Esophagus (tissue), 2 donors: ENCODE results near the gene ANGPTL2. TPM values are rescaled to one million over a fixed set of nuclear protein-coding genes. Genes with fewer than 3 reads are reported as not detected.

Experiments used
- H3K27ac ChIP-seq, 2 donors: one replicate each; pipeline ENCODE4 v1.5.1; 2013; ENCODE audit warnings: low read depth in 2 of 2, mild to moderate bottlenecking in 2 of 2, inconsistent platforms in 1 of 2, low read length in 1 of 2, moderate library complexity in 1 of 2
- H3K27me3 ChIP-seq, 2 donors: one replicate each; pipeline ENCODE4 v1.6.1; 2013; ENCODE audit warnings: low read length in 2 of 2, control low read depth in 1 of 2, mild to moderate bottlenecking in 1 of 2; ENCODE audit not compliant: insufficient read depth in 2 of 2, control insufficient read depth in 1 of 2
- H3K36me3 ChIP-seq, 2 donors: one replicate each; pipeline ENCODE4 v1.6.1; 2013; ENCODE audit warnings: low read length in 1 of 2; ENCODE audit not compliant: control insufficient read depth in 2 of 2, insufficient read depth in 2 of 2
- H3K4me1 ChIP-seq, 2 donors: one replicate each; pipeline ENCODE4 v1.6.1; 2013; ENCODE audit warnings: low read length in 1 of 2; ENCODE audit not compliant: control insufficient read depth in 2 of 2, insufficient read depth in 2 of 2
- H3K4me3 ChIP-seq, 2 donors: one replicate each; pipeline ENCODE4 v1.5.1; 2013; ENCODE audit warnings: low read length in 2 of 2, mild to moderate bottlenecking in 2 of 2, low read depth in 1 of 2, moderate library complexity in 1 of 2
- H3K9me3 ChIP-seq, 2 donors: one replicate each; pipeline ENCODE4 v1.6.1; 2013; ENCODE audit warnings: mild to moderate bottlenecking in 2 of 2, low read depth in 1 of 2, low read length in 1 of 2, moderate library complexity in 1 of 2; ENCODE audit not compliant: control insufficient read depth in 2 of 2, insufficient read depth in 1 of 2
- WGBS, 2 donors: extraction: QIAGEN DNeasy Blood & Tissue Kit; methylation state at CpG; one replicate each; pipeline ENCODE4 v1.1.7; 2013; 5-methylcytosine and 5-hydroxymethylcytosine counted together
- polyA plus RNA-seq, 2 donors: library from polyadenylated mRNA; stranded (reverse); fragments of 200-250 nt; gene quantifications; one replicate each; pipeline ENCODE4 v1.2.3, GENCODE V29; 2013
- donor health status: healthy with polysubstance abuse.
- donor health status: Bipolar disorder and iron deficiency.

Gene ANGPTL2
- polyA plus RNA-seq, 2 donors = 1.9 to 5.8 TPM

DNA sequence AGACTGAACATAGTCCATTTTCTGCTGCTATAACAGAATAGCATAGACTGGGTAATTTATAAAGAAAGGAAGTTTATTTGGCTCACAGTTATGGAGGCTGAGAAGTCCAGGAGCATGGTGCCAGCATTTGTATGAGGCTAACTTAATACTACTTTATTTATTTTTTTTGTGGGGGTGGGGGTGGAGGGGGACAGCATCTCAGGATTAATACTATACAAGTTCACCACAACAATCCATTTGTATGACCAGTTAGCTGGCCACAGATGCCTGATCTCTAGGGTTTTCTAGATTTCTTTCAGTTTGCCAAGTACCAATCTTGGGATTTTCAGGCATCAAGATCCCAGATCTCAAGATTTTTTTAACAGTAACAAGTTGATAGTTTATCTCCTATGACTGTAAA lies 20.3 kb downstream of the ANGPTL2 start:
- Histone ChIP-seq H3K9me3 (peaks cover 0 to 1% of the 10 kb centered on the region in 2 donors), H3K36me3 (peaks cover 0 to 2% of the 10 kb centered on the region in 2 donors), H3K4me1 (no peaks in the 10 kb centered on the region), H3K27ac (no peak overlapping the region), H3K27me3 (no peaks in the 10 kb centered on the region), H3K4me3 (no peak overlapping the region)

DNA sequence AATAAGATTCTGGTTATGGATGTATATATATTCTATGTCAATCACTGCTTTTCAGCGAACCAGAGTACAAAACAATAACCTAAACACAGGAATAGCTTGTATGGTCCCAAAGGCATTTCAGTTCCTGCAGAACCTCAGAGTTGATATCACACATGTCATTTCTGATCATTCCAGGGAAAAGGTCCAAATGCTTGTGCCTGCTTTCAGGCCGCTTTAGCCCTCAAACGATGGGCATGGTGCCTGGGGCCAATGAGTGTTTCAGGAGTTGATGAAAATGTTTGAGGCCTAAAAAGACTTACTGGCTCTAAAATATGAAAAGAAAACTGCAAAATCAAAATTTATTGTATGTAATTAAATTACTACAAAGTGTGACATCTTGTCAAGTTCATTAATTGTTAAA lies 22.8 kb downstream of the ANGPTL2 start:
- no peak overlapping the region for H3K27ac ChIP-seq
- peaks cover 0 to 2% of the 10 kb centered on the region in 2 donors for H3K36me3 ChIP-seq
- WGBS, 2 donors = 71 to 83% methylated on average over 3 of the region's 3 CpGs
- peaks cover 0 to 1% of the 10 kb centered on the region in 2 donors for H3K9me3 ChIP-seq
- peaks cover 0 to 4% of the 10 kb centered on the region in 2 donors for H3K4me1 ChIP-seq
- H3K4me3 ChIP-seq = no peak overlapping the region
- no peaks in the 10 kb centered on the region for H3K27me3 ChIP-seq

DNA sequence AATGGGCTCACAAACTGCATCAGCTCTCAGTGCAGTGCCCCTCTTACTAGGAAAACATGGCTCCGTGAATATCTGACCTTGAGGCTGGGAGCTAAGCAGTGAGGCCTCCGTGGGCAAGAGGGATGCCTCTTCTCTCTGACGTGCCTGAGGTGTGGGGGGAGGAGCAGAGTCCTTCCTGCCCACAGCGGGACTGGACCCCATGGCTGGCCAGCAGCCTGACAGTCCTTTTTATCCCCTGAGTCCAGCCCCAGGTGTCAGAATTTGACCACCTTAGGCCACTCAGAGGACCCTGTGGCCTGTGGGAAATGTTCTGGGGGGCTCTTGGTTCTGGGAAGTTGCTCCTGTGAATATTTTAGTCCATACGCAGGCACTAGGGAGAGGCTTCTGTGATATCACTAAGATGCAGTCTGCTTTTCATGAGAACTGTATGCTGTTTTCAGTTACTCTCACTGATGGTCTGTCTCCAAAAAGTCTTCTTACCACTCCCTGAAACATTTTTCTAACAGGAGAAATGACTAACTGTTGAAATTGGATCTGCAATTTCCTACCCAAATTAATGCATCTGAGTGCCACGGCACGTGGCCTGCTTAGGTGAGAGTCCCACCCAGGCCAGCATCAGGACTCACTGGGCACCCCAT lies 23.4 kb downstream of the ANGPTL2 start:
- no peak overlapping the region for H3K4me3 ChIP-seq
- peaks cover 0 to 4% of the 10 kb centered on the region in 2 donors for H3K4me1 ChIP-seq
- H3K36me3 ChIP-seq = peaks cover 0 to 2% of the 10 kb centered on the region in 2 donors
- no peak overlapping the region for H3K27ac ChIP-seq
- WGBS, 2 donors = 83 to 84% methylated on average over 7 of the region's 7 CpGs
- H3K9me3 ChIP-seq = peaks cover 0 to 1% of the 10 kb centered on the region in 2 donors
- H3K27me3 ChIP-seq = no peaks in the 10 kb centered on the region

DNA sequence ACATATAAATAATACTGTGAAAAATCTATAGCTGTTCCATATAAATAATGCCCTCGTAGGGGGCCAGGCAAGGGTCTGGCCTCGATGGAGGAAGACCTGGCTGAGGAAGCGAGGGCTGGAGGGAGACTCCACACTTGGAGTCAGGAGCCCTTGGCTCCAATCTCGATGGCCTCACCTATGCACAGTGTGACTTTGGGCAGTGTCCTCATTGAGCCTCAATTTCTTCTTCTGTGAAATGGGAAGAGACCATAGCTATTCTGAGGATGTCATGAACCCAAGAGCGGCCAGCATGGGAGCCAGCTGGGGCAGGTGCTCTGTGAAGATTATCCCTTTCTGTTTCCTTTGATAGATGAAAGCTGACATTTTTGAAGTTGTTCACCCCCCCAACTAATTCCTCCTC lies 24.8 kb downstream of the ANGPTL2 start:
- Histone ChIP-seq H3K4me1 (peaks cover 0 to 4% of the 10 kb centered on the region in 2 donors), H3K9me3 (peaks cover 0 to 1% of the 10 kb centered on the region in 2 donors), H3K27ac (no peak overlapping the region), H3K4me3 (no peak overlapping the region), H3K27me3 (no peaks in the 10 kb centered on the region), H3K36me3 (peaks cover 2 to 6% of the 10 kb centered on the region in 2 donors)
- 93 to 97% methylated on average over 5 of the region's 5 CpGs for WGBS, 2 donors

DNA sequence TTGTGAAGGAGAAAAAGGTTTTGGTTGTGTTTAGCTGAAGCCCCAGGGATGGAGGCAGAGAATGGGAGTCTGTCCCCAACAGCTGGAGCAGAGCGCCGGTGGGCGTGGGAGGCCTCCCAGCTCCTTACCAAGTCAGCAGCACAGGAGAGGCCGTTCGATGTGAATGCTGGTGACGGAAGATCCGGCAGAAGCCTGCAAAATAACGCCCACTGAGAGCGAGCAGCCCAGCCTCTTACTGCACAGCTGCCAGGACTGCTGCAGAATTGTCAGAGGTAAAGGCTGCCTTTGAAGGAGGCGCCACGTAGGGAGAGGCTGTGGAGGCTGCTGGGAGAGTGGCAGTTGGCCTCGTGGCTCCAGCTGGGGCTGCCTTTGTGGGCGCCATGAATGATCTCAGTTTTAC lies 26.2 kb downstream of the ANGPTL2 start:
- peaks cover 2 to 6% of the 10 kb centered on the region in 2 donors for H3K36me3 ChIP-seq

DNA sequence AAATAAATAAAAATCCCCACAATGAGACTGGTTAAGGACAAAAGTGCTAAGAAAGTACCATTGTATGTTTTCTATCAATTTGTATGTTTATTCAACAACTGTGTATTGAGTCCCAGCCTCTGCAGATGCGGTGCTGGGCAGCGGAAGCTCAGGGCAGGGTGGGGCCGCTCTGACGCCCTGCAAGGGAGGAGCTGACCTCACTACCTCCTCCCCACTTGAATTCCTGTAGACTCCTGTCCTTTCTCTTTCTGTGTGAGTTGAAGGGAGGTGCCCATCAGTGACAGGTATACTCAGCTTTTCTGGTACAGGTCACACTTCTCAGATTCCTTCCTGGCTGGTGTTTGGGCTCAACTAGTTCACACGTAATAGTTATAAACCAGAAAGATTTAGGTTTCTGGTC lies 27.0 kb downstream of the ANGPTL2 start:
- Histone ChIP-seq H3K27ac (peak overlapping the region in 1 of 2 donors; percentile 51), H3K36me3 (peaks cover 4 to 6% of the 10 kb centered on the region in 2 donors), H3K9me3 (peaks cover 0 to 1% of the 10 kb centered on the region in 2 donors)

More for the DNA sequence above, 26.2 kb downstream of the ANGPTL2 start:
- H3K27ac ChIP-seq = peak overlapping the region in 1 of 2 donors; percentile 51
- peaks cover 0 to 1% of the 10 kb centered on the region in 2 donors for H3K9me3 ChIP-seq
- peaks cover 0 to 4% of the 10 kb centered on the region in 2 donors for H3K4me1 ChIP-seq
- WGBS, 2 donors = 86 to 90% methylated on average over 13 of the region's 13 CpGs
- H3K4me3 ChIP-seq = no peak overlapping the region
- H3K27me3 ChIP-seq = no peaks in the 10 kb centered on the region

DNA sequence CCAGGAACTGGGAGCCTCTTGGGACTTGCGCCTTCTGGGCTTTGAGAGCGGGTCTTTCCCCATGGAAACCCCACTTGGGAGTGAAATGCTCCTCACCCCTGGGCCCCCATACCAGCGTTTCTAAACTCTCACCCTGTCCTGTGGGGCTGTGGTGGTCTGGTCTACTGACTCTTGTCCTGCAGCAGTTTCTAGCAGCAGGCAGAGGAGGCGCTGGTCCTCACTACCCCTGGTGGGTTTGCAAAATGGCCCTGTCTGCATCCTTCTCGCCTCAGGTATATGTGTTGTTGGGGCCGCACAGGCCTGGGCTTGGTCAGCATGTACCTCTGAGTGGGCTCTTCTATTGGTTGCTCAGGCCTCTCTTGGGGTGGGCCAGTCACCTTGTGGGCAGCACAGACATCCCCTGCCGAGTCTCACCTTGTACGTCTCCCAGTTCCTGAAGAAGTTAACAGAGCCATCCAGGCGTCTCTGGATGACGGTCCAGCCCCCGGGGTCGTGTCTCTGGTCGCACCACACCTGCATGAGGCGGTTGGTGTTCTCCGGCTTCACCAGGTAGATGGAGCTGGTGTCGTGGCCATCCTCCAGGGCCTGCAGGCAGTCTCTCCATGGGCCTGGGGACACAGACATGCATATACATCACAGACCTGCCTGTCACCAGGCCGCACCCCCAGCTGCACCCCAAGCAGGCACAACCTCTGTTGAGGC lies 29.0 kb downstream of the ANGPTL2 start:
- H3K27me3 ChIP-seq = no peaks in the 10 kb centered on the region
- peaks cover 2 to 14% of the 10 kb centered on the region in 2 donors for H3K4me1 ChIP-seq
- H3K9me3 ChIP-seq = peaks cover 0 to 1% of the 10 kb centered on the region in 2 donors
- H3K27ac ChIP-seq = no peak overlapping the region
- H3K36me3 ChIP-seq = peaks cover 5 to 6% of the 10 kb centered on the region in 2 donors
- 96% methylated on average over 17 of the region's 17 CpGs for WGBS, 2 donors
- no peak overlapping the region for H3K4me3 ChIP-seq

More for the DNA sequence above, 27.0 kb downstream of the ANGPTL2 start:
- H3K4me3 ChIP-seq = no peak overlapping the region
- 85 to 87% methylated on average over 5 of the region's 5 CpGs for WGBS, 2 donors
- H3K27me3 ChIP-seq = no peaks in the 10 kb centered on the region
- peaks cover 0 to 6% of the 10 kb centered on the region in 2 donors for H3K4me1 ChIP-seq

DNA sequence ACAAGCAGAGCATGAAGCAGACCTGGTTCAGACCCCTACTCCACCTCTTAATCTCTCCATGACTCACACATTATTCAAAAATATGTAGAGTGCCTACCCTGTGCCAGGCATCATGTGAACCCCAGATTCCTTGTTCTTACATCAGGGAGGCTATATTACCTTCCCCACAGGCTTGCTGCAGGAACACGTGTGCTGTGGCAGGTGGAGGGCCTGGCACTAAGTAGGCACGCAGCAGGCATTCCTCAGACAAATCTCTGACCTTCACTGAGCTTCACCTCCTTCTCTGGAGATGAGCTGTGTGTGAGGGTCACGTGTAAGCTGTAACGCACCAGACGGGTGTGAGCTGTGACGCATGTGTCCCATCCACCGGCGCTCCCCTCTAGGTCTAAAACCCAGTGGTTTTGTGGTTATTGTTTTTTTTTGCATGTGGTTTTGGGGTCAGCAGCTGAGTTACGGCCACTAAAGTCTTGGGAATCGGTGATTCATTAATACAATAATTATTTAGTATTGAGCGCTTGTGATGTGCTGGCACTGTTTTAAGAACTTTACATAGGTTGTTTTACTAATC lies 30.3 kb downstream of the ANGPTL2 start:
- H3K4me3 ChIP-seq = no peak overlapping the region
- H3K9me3 ChIP-seq = no peaks in the 10 kb centered on the region
- no peaks in the 10 kb centered on the region for H3K27me3 ChIP-seq
- H3K36me3 ChIP-seq = peaks cover 2 to 6% of the 10 kb centered on the region in 2 donors
- peaks cover 2 to 14% of the 10 kb centered on the region in 2 donors for H3K4me1 ChIP-seq
- WGBS, 2 donors = 87 to 88% methylated on average over 11 of the region's 11 CpGs
- no peak overlapping the region for H3K27ac ChIP-seq

DNA sequence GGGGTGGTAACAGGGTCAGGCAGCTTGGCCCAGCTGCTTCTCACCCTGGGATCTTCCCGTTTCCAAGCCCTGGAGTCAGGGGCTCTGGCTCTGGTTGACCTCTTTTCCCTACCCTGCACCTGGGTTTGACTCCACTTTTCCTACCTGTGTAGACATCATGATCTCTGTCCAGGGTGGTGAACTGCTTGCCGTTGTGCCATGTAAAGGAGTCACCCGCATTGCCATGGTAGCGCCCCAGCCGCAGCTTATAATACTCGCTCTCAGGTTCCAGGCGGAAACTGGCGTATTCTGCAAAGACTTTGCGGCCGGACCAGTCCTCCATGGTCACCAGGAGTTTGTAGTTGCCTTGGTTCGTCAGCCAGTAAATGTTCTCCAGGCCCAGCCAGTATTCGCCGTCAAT lies 30.9 kb downstream of the ANGPTL2 start:
- Histone ChIP-seq H3K27me3 (no peaks in the 10 kb centered on the region), H3K9me3 (peaks cover 0 to 2% of the 10 kb centered on the region in 2 donors), H3K27ac (no peak overlapping the region), H3K4me3 (no peak overlapping the region), H3K4me1 (peaks cover 2 to 14% of the 10 kb centered on the region in 2 donors), H3K36me3 (peaks cover 2 to 6% of the 10 kb centered on the region in 2 donors)
- WGBS, 2 donors = 95 to 98% methylated on average over 13 of the region's 13 CpGs
